K562 (cell line): ENCODE measurements around the gene MECP2. TPM values are rescaled to one million over a fixed set of nuclear protein-coding genes. Genes with fewer than 3 reads are reported as not detected.

Source experiments
- ATAC-seq: fragments of 200-7000 bp; cut with Tn5 transposase; 3 replicates; pipeline ENCODE4 v1.9.1; 2020; ENCODE audit warnings: moderate library complexity
- BruUV-seq: library from RNA; stranded (reverse); fragments of 400-500 nt; replicated peaks from 2 replicates; lab custom pipeline; 2021; lab: Mats Ljungman, UMichigan
- CTCF ChIA-PET: fragments of 300-600 bp; formaldehyde crosslinking; extraction: SDS; loops from one replicate; lab custom pipeline; 2021; ENCODE audit warnings: low intra/inter-chr PET ratio; lab: Yijun Ruan, JAX
- POLR2A ChIA-PET: fragments of 300-600, 350-650 bp; sonication (Branson Sonifier 250); formaldehyde crosslinking; extraction: SDS; loops from one replicate; lab custom pipeline; 2021; ENCODE audit warnings: antibody characterized with exemption, inconsistent platforms; lab: Yijun Ruan, JAX
- DNase-seq, 4 experiments: peaks; one replicate each; pipeline versions ENCODE4 v3.0.0 to v3.0.0-alpha.2; 2011 to 2018; ENCODE audit warnings: low spot score in 3 of 4, mixed read lengths in 3 of 4; ENCODE audit errors: extremely low read depth in 1 of 4
- FAIRE-seq: peaks from 2 replicates; lab custom pipeline; 2011; peaks lifted over from hg19 to GRCh38; lab: Jason Lieb, UNC
- H2AFZ ChIP-seq: 2 replicates; pipeline ENCODE4 v1.6.0; 2011; ENCODE audit warnings: low read depth, low read length, control low read depth, inconsistent platforms
- H3K27ac ChIP-seq: fragments of 200-600 bp; 3 replicates; pipeline ENCODE4 v1.8.0; 2011; ENCODE audit warnings: low read depth, mild to moderate bottlenecking, control low read depth, inconsistent platforms, low read length, moderate library complexity, mixed read lengths; ENCODE audit errors: extremely low read depth
- H3K27me3 ChIP-seq, 2 experiments: fragments of 300-600 bp in 1 of 2; 2 replicates in 1 of 2; 3 replicates in 1 of 2; pipeline versions ENCODE4 v1.6.0 to v1.8.0; 2011; ENCODE audit warnings: inconsistent platforms in 2 of 2, low read length in 2 of 2, mild to moderate bottlenecking in 1 of 2, mixed read lengths in 1 of 2, moderate library complexity in 1 of 2; ENCODE audit not compliant: control insufficient read depth in 2 of 2, insufficient read depth in 2 of 2
- H3K36me3 ChIP-seq: fragments of 300-600 bp; 3 replicates; pipeline ENCODE4 v1.8.0; 2011; ENCODE audit warnings: mild to moderate bottlenecking, low read length, inconsistent platforms; ENCODE audit not compliant: control insufficient read depth, insufficient read depth
- H3K4me1 ChIP-seq, 2 experiments: fragments of 200-600 bp in 1 of 2; replicated peaks in 1 of 2; 2 replicates in 1 of 2; 3 replicates in 1 of 2; pipeline versions ENCODE4 v1.5.1 to v1.8.0; 2011; ENCODE audit warnings: inconsistent platforms in 2 of 2, low read length in 2 of 2, mild to moderate bottlenecking in 1 of 2, mixed read lengths in 1 of 2, moderate library complexity in 1 of 2; ENCODE audit not compliant: control insufficient read depth in 2 of 2, insufficient read depth in 2 of 2
- H3K4me2 ChIP-seq: 2 replicates; pipeline ENCODE4 v1.6.1; 2011; ENCODE audit warnings: low read length, control low read depth, inconsistent platforms, mixed read lengths; ENCODE audit not compliant: insufficient read depth
- H3K4me3 ChIP-seq: fragments of 200-600 bp; sonication (generic), shearing (Covaris generic); 2 replicates; pipeline ENCODE4 v1.5.1; 2016; ENCODE audit warnings: control low read depth, inconsistent platforms
- H3K79me2 ChIP-seq: fragments of 200-600 bp; 3 replicates; pipeline ENCODE4 v1.8.0; 2011; ENCODE audit warnings: low read length, inconsistent platforms; ENCODE audit not compliant: control insufficient read depth, insufficient read depth
- H3K9ac ChIP-seq, 2 experiments: 2 replicates each; pipeline versions ENCODE4 v1.6.0 to v1.6.1; 2011; ENCODE audit warnings: low read depth in 2 of 2, low read length in 2 of 2, control low read depth in 1 of 2, inconsistent platforms in 1 of 2, mild to moderate bottlenecking in 1 of 2, mixed read lengths in 1 of 2; ENCODE audit not compliant: insufficient read depth in 1 of 2
- H3K9me1 ChIP-seq: one replicate; pipeline ENCODE4 v1.6.0; 2011; ENCODE audit warnings: inconsistent platforms, mild to moderate bottlenecking, low read length, moderate library complexity; ENCODE audit not compliant: control insufficient read depth, insufficient read depth
- H3K9me3 ChIP-seq: replicated peaks from 2 replicates; pipeline ENCODE4 v1.5.1; 2011; ENCODE audit warnings: low read depth, low read length, inconsistent platforms; ENCODE audit not compliant: control insufficient read depth, insufficient read depth
- H4K20me1 ChIP-seq: replicated peaks from 2 replicates; pipeline ENCODE4 v1.6.1; 2011; ENCODE audit warnings: low read length, inconsistent platforms, mixed read lengths; ENCODE audit not compliant: control insufficient read depth, insufficient read depth
- BRD4 ChIP-seq: fragments of 200-600 bp; sonication (generic); IDR thresholded peaks from 2 replicates; pipeline ENCODE4 v1.6.1; 2017; ENCODE audit warnings: inconsistent platforms
- CLOCK ChIP-seq: fragments of 250-450 bp; sonication (Bioruptor Pico); IDR thresholded peaks from 2 replicates; pipeline ENCODE4 v1.4.0; 2020; ENCODE audit warnings: mild to moderate bottlenecking, moderate library complexity, borderline replicate concordance
- HOXB6 ChIP-seq: fragments of 250-450 bp; sonication (Bioruptor Pico); IDR thresholded peaks from 2 replicates; pipeline ENCODE4 v1.5.1; 2022; ENCODE audit warnings: mild to moderate bottlenecking, borderline replicate concordance
- JUNB ChIP-seq: fragments of 450-650 bp; formaldehyde crosslinking; conservative IDR thresholded peaks from 2 replicates; pipeline ENCODE4 v1.4.0; 2020; ENCODE audit warnings: mild to moderate bottlenecking
- PRDM10 ChIP-seq: fragments of 450-650 bp; IDR thresholded peaks from 2 replicates; pipeline ENCODE4 v1.6.1; 2018; ENCODE audit not compliant: partially characterized antibody
- PYGO2 ChIP-seq: fragments of 450-650 bp; IDR thresholded peaks from 2 replicates; pipeline ENCODE4 v1.6.1; 2016; ENCODE audit warnings: mild to moderate bottlenecking, missing genetic modification characterization, moderate library complexity, missing compliant biosample characterization
- TCF7L2 ChIP-seq: fragments of 150-350 bp; IDR thresholded peaks from 2 replicates; pipeline ENCODE4 v1.6.1; 2016; ENCODE audit warnings: low read depth, mild to moderate bottlenecking, low read length, moderate library complexity
- ZNF384 ChIP-seq: IDR thresholded peaks from 2 replicates; pipeline ENCODE4 v1.6.1; 2012; ENCODE audit warnings: low read depth, low read length, improper control_type of control experiment
- ZSCAN32 ChIP-seq: fragments of 450-650 bp; formaldehyde crosslinking; IDR thresholded peaks from 2 replicates; pipeline ENCODE4 v1.4.0; 2020; ENCODE audit warnings: mild to moderate bottlenecking, moderate library complexity
- WGBS: fragments of 100-300 bp; shearing (Covaris generic); methylation state at CpG from one replicate; pipeline ENCODE4 v1.1.6; 2016; ENCODE audit warnings: low coverage, mixed read lengths; ENCODE audit not compliant: insufficient coverage; ENCODE audit errors: missing lambda C conversion rate; 5-methylcytosine and 5-hydroxymethylcytosine counted together
- in situ Hi-C: fragments of 300-500 bp; cut with MboI; formaldehyde crosslinking; loops from 4 replicates; pipeline ENCODE4 v1.15.0; 2018; ENCODE audit warnings: inconsistent platforms, mixed read lengths
- intact Hi-C: fragments of 100-400 bp; cut with micrococcal nuclease; formaldehyde crosslinking; loops from 2 replicates; pipeline ENCODE4 v1.14.2; 2022
- polyA plus RNA-seq, 8 experiments: library from polyadenylated mRNA; depleted of rRNA in 4 of 8; stranded (reverse) in 5 of 8; unstranded in 3 of 8; fragments of >200 nt; fragmentation: Nextera tagmentation in 2 of 8; fragmentation: Illumina TruSeq in 1 of 8; extraction: Ambion mirVana in 2 of 8; extraction: Trizol in 1 of 8; gene quantifications; 2 replicates each; pipeline versions ENCODE4 v1.2.1 to v1.2.3, GENCODE V29; 2011 to 2014; ENCODE audit warnings: inconsistent platforms in 1 of 8, missing spikeins in 1 of 8
- total RNA-seq, 7 experiments: library from RNA; depleted of rRNA in 6 of 7; stranded (reverse); fragments of >200 nt in 6 of 7; fragmentation: Illumina TruSeq in 2 of 7; extraction: Trizol in 2 of 7; gene quantifications; 2 replicates each; pipeline versions ENCODE4 v1.2.1 to v1.2.3, GENCODE V29; 2011 to 2021; ENCODE audit warnings: low replicate concordance in 1 of 7

Gene MECP2
- total and polyA plus RNA-seq, 9 of the 15 experiments (the other 6 are each of a cell fraction or from before 2014, with no cell fraction given), result 2.1 to 50.9 (median 30.5) TPM

GRCh38 chrX:154096140-154097002, 1.1 kb downstream of the MECP2 start (continued):
- no peak for TF ChIP-seq PYGO2
- TF ChIP-seq BRD4, result 0 out of 2 replicates have a peak, but pooled peaks have one; percentile 34
- TF ChIP-seq CLOCK (CRISPR knock-in tag), result no peak
- no peak for TF ChIP-seq JUNB (CRISPR knock-in tag)
- no peak for TF ChIP-seq ZSCAN32

- in situ Hi-C loops, result no loop called here
These were observed 2.7 kb downstream of the MECP2 start for GRCh38 chrX:154094833-154095232.

More at GRCh38 chrX:154094833-154095232, 2.7 kb downstream of the MECP2 start:
- FAIRE-seq (no peak), DNase-seq (no peak), ATAC-seq (no peak)
- H3K9ac ChIP-seq, result peak overlapping the region; percentile 75 to 85; a peak in 3 of 4 replicates
- intact Hi-C loops, result loop anchor here (5.0 kb wide), 1 partner anchor 73 kb away; no protein-coding TSS in a partner anchor
- H3K4me1 ChIP-seq, result peaks cover 18 to 41% of the 10 kb centered on the region in 2 experiments
- peak overlapping the region; percentile 93 for H3K27ac ChIP-seq
- TF ChIP-seq ZNF384, result 0 out of 2 replicates have a peak, but pooled peaks have one; percentile 15
- TF ChIP-seq HOXB6, result no peak
- TF ChIP-seq TCF7L2, result no peak
- TF ChIP-seq PRDM10, result peak; percentile 93
- H3K27me3 ChIP-seq, result no peaks in the 10 kb centered on the region
- H3K9me1 ChIP-seq, result peaks cover 2% of the 10 kb centered on the region
- H3K79me2 ChIP-seq, result peaks cover 71% of the 10 kb centered on the region
- ChIA-PET CTCF (no interaction called here), POLR2A (interaction anchor here (1.1 to 2.4 kb wide), 2 partner anchors 12 to 17 kb away, joined by 4 to 11 read pairs; no protein-coding TSS in a partner anchor)
- peak overlapping the region; percentile 87 for H3K4me3 ChIP-seq
- no peaks in the 10 kb centered on the region for H3K9me3 ChIP-seq
- no TSS peak for BruUV-seq
- no peak overlapping the region for H2AFZ ChIP-seq
- H3K36me3 ChIP-seq, result peaks cover 37% of the 10 kb centered on the region
- 2% methylated on average over 6 of the region's 6 CpGs for WGBS
- peaks cover 28% of the 10 kb centered on the region for H4K20me1 ChIP-seq
- peak overlapping the region; percentile 86 for H3K4me2 ChIP-seq
